HFF-Myc (cell line): ENCODE data around the gene OR7G2.

Experiments
- DNase-seq: peaks from one replicate; pipeline ENCODE4 v3.0.0-alpha.2; 2011; ENCODE audit warnings: low read depth; ENCODE audit errors: extremely low read depth
- H3K4me3 ChIP-seq: replicated peaks from 2 replicates; pipeline ENCODE4 v1.5.1; 2011; ENCODE audit warnings: low read depth, mild to moderate bottlenecking, control low read depth, low read length
- TF ChIP-seq, protein P1 (sequence below): IDR thresholded peaks from 2 replicates; pipeline ENCODE4 v1.5.1; 2012; ENCODE audit warnings: mild to moderate bottlenecking, low read depth, low read length, control low read depth; ENCODE audit errors: missing control alignments

Gene OR7G2

DNA sequence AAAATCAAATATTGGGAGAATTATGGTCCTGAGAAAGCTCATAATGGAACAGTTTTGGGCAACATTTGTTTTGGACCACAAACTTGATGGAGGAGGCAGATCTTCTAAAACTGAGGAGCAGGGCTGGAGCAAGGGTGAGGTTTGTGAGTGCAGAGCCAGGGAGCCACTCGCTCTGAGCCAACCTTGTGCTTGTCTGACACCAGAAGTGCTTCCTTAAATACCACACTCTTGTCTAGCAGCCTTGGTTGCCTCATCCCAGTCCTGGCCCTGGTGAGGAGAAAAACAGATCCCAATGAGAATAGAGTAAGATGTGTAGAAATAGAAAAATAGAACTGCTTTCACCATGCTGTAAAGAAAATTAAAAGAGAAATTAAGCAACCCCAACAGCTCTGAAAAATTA, 39.6 kb upstream of the OR7G2 start:
- TF ChIP-seq, protein P1, sequence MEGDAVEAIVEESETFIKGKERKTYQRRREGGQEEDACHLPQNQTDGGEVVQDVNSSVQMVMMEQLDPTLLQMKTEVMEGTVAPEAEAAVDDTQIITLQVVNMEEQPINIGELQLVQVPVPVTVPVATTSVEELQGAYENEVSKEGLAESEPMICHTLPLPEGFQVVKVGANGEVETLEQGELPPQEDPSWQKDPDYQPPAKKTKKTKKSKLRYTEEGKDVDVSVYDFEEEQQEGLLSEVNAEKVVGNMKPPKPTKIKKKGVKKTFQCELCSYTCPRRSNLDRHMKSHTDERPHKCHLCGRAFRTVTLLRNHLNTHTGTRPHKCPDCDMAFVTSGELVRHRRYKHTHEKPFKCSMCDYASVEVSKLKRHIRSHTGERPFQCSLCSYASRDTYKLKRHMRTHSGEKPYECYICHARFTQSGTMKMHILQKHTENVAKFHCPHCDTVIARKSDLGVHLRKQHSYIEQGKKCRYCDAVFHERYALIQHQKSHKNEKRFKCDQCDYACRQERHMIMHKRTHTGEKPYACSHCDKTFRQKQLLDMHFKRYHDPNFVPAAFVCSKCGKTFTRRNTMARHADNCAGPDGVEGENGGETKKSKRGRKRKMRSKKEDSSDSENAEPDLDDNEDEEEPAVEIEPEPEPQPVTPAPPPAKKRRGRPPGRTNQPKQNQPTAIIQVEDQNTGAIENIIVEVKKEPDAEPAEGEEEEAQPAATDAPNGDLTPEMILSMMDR, result no peak
- H3K4me3 ChIP-seq, result no peak overlapping the region
- DNase-seq, result no peak

DNA sequence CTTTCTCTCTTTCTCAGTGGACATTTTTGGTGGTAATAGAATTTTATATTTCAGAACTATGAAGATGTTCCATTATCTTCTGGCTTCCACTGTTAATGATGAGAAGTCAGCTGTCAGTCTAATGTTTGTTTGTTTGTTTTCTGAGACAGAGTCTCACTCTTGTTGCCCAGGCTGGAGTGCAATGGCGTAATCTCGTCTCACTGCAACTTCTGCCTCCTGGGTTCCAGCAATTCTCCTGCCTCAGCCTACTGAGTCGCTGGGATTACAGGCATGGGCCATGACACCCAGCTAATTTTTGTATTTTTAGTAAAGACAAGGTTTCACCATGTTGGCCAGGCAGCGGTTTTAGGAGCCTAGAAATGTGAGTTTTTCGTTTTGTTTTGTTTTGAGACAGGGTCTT, 37.6 kb upstream of the OR7G2 start:
- TF ChIP-seq, protein P1, result no peak
- H3K4me3 ChIP-seq, result no peak overlapping the region
- DNase-seq, result no peak

DNA sequence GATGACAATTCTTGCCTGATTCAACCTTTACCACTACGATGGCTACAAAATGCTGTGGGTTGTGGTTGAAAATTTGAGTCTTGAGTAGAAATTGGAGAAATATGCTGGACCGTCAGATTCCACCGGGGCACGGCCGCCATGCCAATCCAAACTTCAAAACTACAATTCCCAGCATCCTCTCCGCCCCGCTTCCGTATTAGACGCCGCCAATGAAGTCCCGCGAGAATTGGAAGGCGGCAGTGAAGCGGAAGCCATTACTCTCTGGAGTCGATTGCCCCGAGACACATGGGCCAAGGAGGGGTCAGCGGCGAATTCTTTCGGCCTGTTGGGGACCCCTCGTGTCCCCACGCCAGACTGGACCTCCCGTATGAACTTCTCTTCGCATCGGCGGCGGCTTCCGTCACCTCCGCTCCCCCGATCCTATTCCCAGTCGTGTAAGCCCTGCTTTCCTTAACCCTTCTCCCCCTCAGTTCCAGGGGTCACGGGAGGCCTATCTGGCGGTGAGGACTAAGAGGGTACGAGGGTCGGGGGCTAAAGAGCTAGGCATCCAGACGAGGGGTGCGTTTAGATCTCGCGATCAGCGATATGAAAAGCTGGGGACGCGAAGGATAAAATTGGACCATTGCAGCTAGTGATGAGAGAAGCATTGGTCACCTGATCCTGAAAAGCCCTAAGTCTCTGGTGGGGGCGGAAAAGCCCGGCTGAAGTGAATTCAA, 33.0 kb upstream of the OR7G2 start, which contains the start of gene ZNF317:
ZNF317 (plus strand) TSS at position 239 of the 716 bp plus-strand sequence. CDS start 15,620 bp downstream, outside the sequence.
- H3K4me3 ChIP-seq, result peak within 1 kb of the TSS; percentile 99
- DNase-seq, result peak; percentile 79
- TF ChIP-seq, protein P1, result no peak

DNA sequence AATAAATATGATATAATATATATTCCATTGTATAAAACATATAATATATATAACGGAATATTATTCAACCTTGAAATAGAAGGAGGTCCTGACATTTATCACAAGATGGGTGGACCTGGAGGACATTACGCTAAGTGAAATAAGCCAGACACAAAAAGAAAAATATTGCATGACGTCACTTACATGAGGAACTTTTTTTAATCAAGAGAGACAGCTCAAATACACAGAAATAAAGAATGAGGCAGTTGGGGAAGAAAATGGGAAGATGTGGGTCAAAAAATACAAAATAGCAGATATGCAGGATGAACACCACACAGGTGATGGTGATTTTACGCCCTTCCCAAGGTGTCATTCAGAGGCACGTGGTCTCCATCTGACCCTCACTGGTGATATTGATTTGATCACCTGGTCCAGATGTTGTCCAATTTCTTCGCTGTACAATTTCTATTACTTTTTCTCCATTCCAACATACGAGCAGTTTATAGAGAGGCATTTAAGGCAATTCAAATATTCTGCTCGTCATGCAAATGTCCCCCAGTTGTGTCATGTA, 32.4 kb upstream of the OR7G2 start:
- no peak for DNase-seq
- peak overlapping the region; percentile 99 for H3K4me3 ChIP-seq
- TF ChIP-seq, protein P1, result no peak

DNA sequence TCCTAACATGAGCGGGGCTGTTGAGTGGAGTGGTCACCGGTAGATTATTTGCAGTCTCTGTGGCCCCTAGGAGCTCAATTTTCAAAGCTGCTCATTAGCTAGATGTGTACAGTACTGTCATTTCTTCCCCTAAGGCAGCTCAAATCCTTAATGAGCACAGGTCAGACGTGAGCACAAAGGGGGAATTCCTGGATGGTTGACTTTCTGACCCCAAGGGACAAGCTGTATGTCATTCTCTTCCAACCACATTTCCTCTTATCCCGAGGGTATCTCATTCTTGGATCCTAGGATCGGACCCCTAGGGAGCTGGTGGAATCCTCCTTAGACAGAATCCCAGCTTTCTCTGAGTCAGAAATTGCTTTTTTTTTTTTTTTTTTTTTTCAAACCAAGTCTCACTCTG, 25.1 kb upstream of the OR7G2 start:
- TF ChIP-seq, protein P1, result no peak
- H3K4me3 ChIP-seq, result no peak overlapping the region
- no peak for DNase-seq

DNA sequence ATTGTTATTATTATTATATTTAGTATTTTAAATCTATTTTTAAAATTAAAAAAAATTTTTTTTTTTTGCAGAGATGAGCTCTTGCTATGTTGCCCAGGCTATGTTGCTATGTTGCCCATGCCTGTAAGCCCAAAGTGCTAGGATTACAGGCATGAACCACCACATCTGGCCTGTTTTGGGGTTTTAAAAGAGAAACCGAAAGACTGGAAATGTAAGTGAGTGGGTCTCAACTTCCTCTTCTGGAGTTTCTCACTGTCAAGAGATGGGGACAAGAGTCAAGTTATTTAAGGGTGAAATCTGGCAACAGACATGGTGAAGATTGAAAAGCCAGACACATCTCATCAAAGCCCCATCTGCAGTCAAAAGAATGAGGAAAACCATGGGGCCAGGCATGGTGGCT, 23.7 kb upstream of the OR7G2 start:
- no peak overlapping the region for H3K4me3 ChIP-seq
- no peak for DNase-seq
- TF ChIP-seq, protein P1, result no peak
